GM21576 (cell line): ENCODE data around the gene ERGIC3.
"Not testable (repeated sequence)": the region's sequence is repeated elsewhere in the genome, so short reads cannot be mapped to it uniquely, and the experiment has no call there.

ENCODE experiments used
- ATAC-seq: cut with Tn5 transposase; IDR thresholded peaks from one replicate; pipeline ENCODE4 v1.9.1; 2021; ENCODE audit warnings: mild to moderate bottlenecking, moderate library complexity; ENCODE audit not compliant: unreplicated experiment

The ERGIC3 gene

GRCh38 chr20:35517767-35518166 lies 24.1 kb upstream of the ERGIC3 start:
- not testable (repeated sequence) for ATAC-seq

GRCh38 chr20:35518955-35519354 lies 22.9 kb upstream of the ERGIC3 start:
- no peak for ATAC-seq

GRCh38 chr20:35523298-35523888 lies 18.5 kb upstream of the ERGIC3 start:
- no peak for ATAC-seq

- ATAC-seq, result no peak
Observed at GRCh38 chr20:35525639-35526038, 16.2 kb upstream of the ERGIC3 start.

GRCh38 chr20:35527122-35527769 lies 14.6 kb upstream of the ERGIC3 start:
- ATAC-seq, result no peak

- ATAC-seq, result no peak
Observed at GRCh38 chr20:35529552-35529951, 12.3 kb upstream of the ERGIC3 start, which contains the start of gene C20orf173. C20orf173 (minus strand) TSS chr20:35529652; CDS start chr20:35529373, 279 bp downstream.

GRCh38 chr20:35539756-35540212 lies 2.1 kb upstream of the ERGIC3 start:
- no peak for ATAC-seq

GRCh38 chr20:35541118-35541782 lies 628 bp upstream of the ERGIC3 start:
- no peak for ATAC-seq

- ATAC-seq, result no peak
Observed at GRCh38 chr20:35542990-35543389, 1.1 kb downstream of the ERGIC3 start.

GRCh38 chr20:35544436-35544835 lies 2.6 kb downstream of the ERGIC3 start:
- no peak for ATAC-seq

- not testable (repeated sequence) for ATAC-seq
Observed at GRCh38 chr20:35544941-35545340, 3.1 kb downstream of the ERGIC3 start.

- no peak for ATAC-seq
Observed at GRCh38 chr20:35546127-35546526, 4.2 kb downstream of the ERGIC3 start.

- ATAC-seq, result no peak
Observed at GRCh38 chr20:35547329-35547728, 5.5 kb downstream of the ERGIC3 start.

GRCh38 chr20:35551503-35551902 lies 9.6 kb downstream of the ERGIC3 start:
- no peak for ATAC-seq

GRCh38 chr20:35552914-35553313 lies 11.0 kb downstream of the ERGIC3 start:
- no peak for ATAC-seq

GRCh38 chr20:35555461-35555860 lies 13.6 kb downstream of the ERGIC3 start:
- not testable (repeated sequence) for ATAC-seq

- ATAC-seq, result no peak
Observed at GRCh38 chr20:35555951-35556645, 14.2 kb downstream of the ERGIC3 start.

- ATAC-seq, result no peak
Observed at GRCh38 chr20:35556871-35557270, 15.0 kb downstream of the ERGIC3 start.

- no peak for ATAC-seq
Observed at GRCh38 chr20:35558451-35558850, 16.6 kb downstream of the ERGIC3 start.

GRCh38 chr20:35559042-35559693 lies 17.3 kb downstream of the ERGIC3 start:
- ATAC-seq, result no peak

GRCh38 chr20:35560105-35560511 lies 18.2 kb downstream of the ERGIC3 start:
- no peak for ATAC-seq
